Measurements from ENCODE around the gene MAGI2.
A peak's percentile ranks its signal among the peaks of the same experiment; 100 is the strongest.
"Not testable (repeated sequence)": the region's sequence is repeated elsewhere in the genome, so short reads cannot be mapped to it uniquely, and the experiment has no call there.

MAGI2 gene

GRCh38 chr7:79035858-79036257 is 417.6 kb downstream of the MAGI2 start:
- no peak for DNase-seq

GRCh38 chr7:79034730-79035129 is 418.7 kb downstream of the MAGI2 start:
- no peak for DNase-seq

- not testable (repeated sequence) for DNase-seq
Measured at GRCh38 chr7:79019711-79020110, 433.8 kb downstream of the MAGI2 start.

GRCh38 chr7:79011921-79012320 is 441.5 kb downstream of the MAGI2 start:
- DNase-seq = no peak

GRCh38 chr7:79009647-79010046 is 443.8 kb downstream of the MAGI2 start:
- no peak for DNase-seq

GRCh38 chr7:79008786-79009185 is 444.7 kb downstream of the MAGI2 start:
- DNase-seq = no peak

GRCh38 chr7:78996013-78996412 is 457.5 kb downstream of the MAGI2 start:
- no peak for DNase-seq

- no peak for DNase-seq
Measured at GRCh38 chr7:78993341-78993740, 460.1 kb downstream of the MAGI2 start.

- DNase-seq = no peak
Measured at GRCh38 chr7:78985509-78985908, 468.0 kb downstream of the MAGI2 start.

- DNase-seq = no peak
Measured at GRCh38 chr7:78983483-78983882, 470.0 kb downstream of the MAGI2 start.

GRCh38 chr7:78970440-78970916 is 483.0 kb downstream of the MAGI2 start:
- DNase-seq = no peak

GRCh38 chr7:78968951-78969350 is 484.5 kb downstream of the MAGI2 start:
- no peak for DNase-seq

- not testable (repeated sequence) for DNase-seq
Measured at GRCh38 chr7:78967561-78967960, 485.9 kb downstream of the MAGI2 start.

- DNase-seq = no peak
Measured at GRCh38 chr7:78967046-78967445, 486.4 kb downstream of the MAGI2 start.

GRCh38 chr7:78959477-78959876 is 494.0 kb downstream of the MAGI2 start:
- no peak for DNase-seq

GRCh38 chr7:78955329-78955728 is 498.1 kb downstream of the MAGI2 start:
- no peak for DNase-seq

- no peak for DNase-seq
Measured at GRCh38 chr7:78953726-78954363, 499.6 kb downstream of the MAGI2 start.

- no peak for DNase-seq
Measured at GRCh38 chr7:78953090-78953489, 500.4 kb downstream of the MAGI2 start.

GRCh38 chr7:78939669-78940068 is 513.8 kb downstream of the MAGI2 start:
- DNase-seq = peak; percentile 65

- peak; percentile 28 for DNase-seq
Measured at GRCh38 chr7:78924581-78924980, 528.9 kb downstream of the MAGI2 start.

GRCh38 chr7:78912781-78913180 is 540.7 kb downstream of the MAGI2 start:
- no peak for DNase-seq

- DNase-seq = no peak
Measured at GRCh38 chr7:78906735-78907134, 546.7 kb downstream of the MAGI2 start.

GRCh38 chr7:78905436-78905835 is 548.0 kb downstream of the MAGI2 start:
- no peak for DNase-seq

- DNase-seq = no peak
Measured at GRCh38 chr7:78904983-78905382, 548.5 kb downstream of the MAGI2 start.

- DNase-seq = no peak
Measured at GRCh38 chr7:78901566-78901965, 551.9 kb downstream of the MAGI2 start.
